Ishikawa (cell line): ENCODE results near the gene PDZD8.

Experiments
- EGR1 ChIP-seq: IDR thresholded peaks from 2 replicates; pipeline ENCODE4 v1.6.1; 2012
- EP300 ChIP-seq: IDR thresholded peaks from 2 replicates; pipeline ENCODE4 v1.6.1; 2012; ENCODE audit warnings: borderline replicate concordance
- RAD21 ChIP-seq: IDR thresholded peaks from 2 replicates; pipeline ENCODE4 v1.6.1; 2012; ENCODE audit warnings: low read depth
- TEAD4 ChIP-seq: IDR thresholded peaks from 2 replicates; pipeline ENCODE4 v1.6.1; 2012

DNA sequence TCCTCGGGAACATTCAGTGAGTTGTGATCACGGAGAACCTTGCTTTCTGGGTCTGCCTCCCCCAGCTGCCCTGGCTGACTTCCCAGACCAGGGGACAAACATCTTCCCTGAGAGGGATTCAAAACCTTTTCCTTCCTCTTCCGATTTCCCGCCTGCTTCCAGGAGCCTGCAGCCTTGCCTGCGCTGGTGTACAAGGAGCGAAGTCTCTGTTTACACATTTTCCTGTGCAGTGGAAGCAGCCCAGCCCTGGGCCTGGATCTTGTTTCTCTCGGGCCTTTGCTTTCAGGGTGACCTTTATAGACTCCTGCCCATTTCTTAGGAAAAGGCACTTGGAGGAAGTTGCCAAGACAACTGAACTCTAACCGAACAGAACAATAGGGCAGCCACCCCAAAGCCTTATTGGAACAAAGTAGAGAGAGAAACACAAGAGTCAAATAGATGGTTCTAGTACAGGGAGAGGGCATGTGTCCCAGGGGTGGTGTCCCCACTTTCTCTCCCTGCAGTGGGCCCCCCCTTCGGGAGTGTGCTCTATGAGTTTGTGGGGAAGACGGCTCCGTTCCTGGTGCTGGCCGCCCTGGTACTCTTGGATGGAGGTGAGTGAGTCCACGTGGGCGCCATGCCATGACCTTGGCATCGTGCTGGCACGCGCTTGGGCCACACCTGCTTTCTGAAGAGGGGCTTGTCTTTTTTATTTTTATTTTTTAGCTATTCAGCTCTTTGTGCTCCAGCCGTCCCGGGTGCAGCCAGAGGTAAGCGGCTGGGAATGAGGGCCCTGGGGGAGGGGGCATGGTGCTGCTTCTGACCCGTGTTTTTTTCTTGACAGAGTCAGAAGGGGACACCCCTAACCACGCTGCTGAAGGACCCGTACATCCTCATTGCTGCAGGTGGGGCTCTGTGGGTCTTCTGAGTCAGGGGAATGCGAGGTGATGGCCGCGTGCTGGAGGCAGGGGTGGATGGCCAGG lies 120.2 kb downstream of the PDZD8 start:
- TF ChIP-seq EGR1: no peak
- no peak for TF ChIP-seq TEAD4
- TF ChIP-seq EP300: no peak
- no peak for TF ChIP-seq RAD21
